Left lobe of liver (tissue), 2 donors: ENCODE results near the gene CLCN3. TPM values are rescaled to one million over a fixed set of nuclear protein-coding genes. Genes with fewer than 3 reads are reported as not detected.
"Not testable (repeated sequence)": the region's sequence is repeated elsewhere in the genome, so short reads cannot be mapped to it uniquely, and the experiment has no call there.

Experiments used
- ATAC-seq: fragments of 200-7000 bp; cut with Tn5 transposase; one replicate; pipeline ENCODE4 v1.9.1; 2020; ENCODE audit warnings: mild to moderate bottlenecking, moderate library complexity
- DNase-seq: peaks from one replicate; pipeline ENCODE4 v3.0.0-alpha.2; 2020; ENCODE audit warnings: low spot score
- total RNA-seq: library from RNA; stranded (reverse); gene quantifications from one replicate; pipeline ENCODE4 v1.2.1, GENCODE V29; 2021
- donor health status: DM: no; HTN: no; CAD: no; lungs with moderate emphysema.
- donor health status: DM: no; HTN: yes; CAD: no.

CLCN3 gene
- 21.7 TPM for total RNA-seq

GRCh38 chr4:169619958-169620879 is at the start of gene CLCN3:
TSS of gene CLCN3 (plus strand) at chr4:169620578. CDS start at chr4:169635929, 15,351 bp downstream.
- DNase-seq, result peak; percentile 99
- ATAC-seq, result peak; percentile 95

- DNase-seq, ATAC-seq: not testable (repeated sequence)
Observed at GRCh38 chr4:169571012-169571411, 49.4 kb upstream of the CLCN3 start.

- DNase-seq (no peak), ATAC-seq (no peak)
Observed at GRCh38 chr4:169571435-169571834, 48.9 kb upstream of the CLCN3 start.

- ATAC-seq (no peak), DNase-seq (no peak)
Observed at GRCh38 chr4:169573889-169574288, 46.5 kb upstream of the CLCN3 start.

- ATAC-seq, result no peak
- DNase-seq, result no peak
Observed at GRCh38 chr4:169582203-169582602, 38.2 kb upstream of the CLCN3 start.

GRCh38 chr4:169582706-169583105 is 37.7 kb upstream of the CLCN3 start:
- no peak for ATAC-seq
- DNase-seq, result no peak

GRCh38 chr4:169583563-169583962 is 36.8 kb upstream of the CLCN3 start:
- DNase-seq (no peak), ATAC-seq (no peak)

- no peak for DNase-seq
- ATAC-seq, result no peak
Observed at GRCh38 chr4:169593050-169593560, 27.3 kb upstream of the CLCN3 start.

- ATAC-seq, result no peak
- DNase-seq, result no peak
Observed at GRCh38 chr4:169594560-169595195, 25.7 kb upstream of the CLCN3 start.

- no peak for DNase-seq
- ATAC-seq, result no peak
Observed at GRCh38 chr4:169601016-169601771, 19.2 kb upstream of the CLCN3 start.

- no peak for DNase-seq
- no peak for ATAC-seq
Observed at GRCh38 chr4:169603312-169603711, 17.1 kb upstream of the CLCN3 start.

- DNase-seq, result no peak
- no peak for ATAC-seq
Observed at GRCh38 chr4:169604131-169604900, 16.1 kb upstream of the CLCN3 start.

- DNase-seq (no peak), ATAC-seq (no peak)
Observed at GRCh38 chr4:169604903-169605331, 15.5 kb upstream of the CLCN3 start.

GRCh38 chr4:169611157-169611556 is 9.2 kb upstream of the CLCN3 start:
- DNase-seq (no peak), ATAC-seq (no peak)

- peak; percentile 94 for ATAC-seq
- DNase-seq, result peak; percentile 89
Observed at GRCh38 chr4:169611991-169612870, 8.1 kb upstream of the CLCN3 start, which contains the start of gene NEK1. TSS of gene NEK1 (minus strand) at chr4:169612583. CDS start at chr4:169602630, 9,953 bp downstream.

GRCh38 chr4:169612871-169613859 is 7.2 kb upstream of the CLCN3 start:
- ATAC-seq, result peak; percentile 76
- peak; percentile 73 for DNase-seq

- no peak for ATAC-seq
- DNase-seq, result no peak
Observed at GRCh38 chr4:169615467-169616106, 4.8 kb upstream of the CLCN3 start.
